Activated CD4-positive, CD25-positive, alpha-beta regulatory T cell (primary cell): Measurements from ENCODE around the gene COL4A1.

ENCODE experiments used
- DNase-seq, 4 experiments: peaks; one replicate each; lab custom pipeline; 2025; lab: John Stamatoyannopoulos, UW

The COL4A1 gene

GRCh38 chr13:110162866-110163658, 143.9 kb downstream of the COL4A1 start:
- no peak for DNase-seq

GRCh38 chr13:110162053-110162452, 144.9 kb downstream of the COL4A1 start:
- DNase-seq: no peak

GRCh38 chr13:110161112-110161882, 145.7 kb downstream of the COL4A1 start:
- DNase-seq: no peak

GRCh38 chr13:110158226-110158625, 148.7 kb downstream of the COL4A1 start:
- no peak for DNase-seq

GRCh38 chr13:110157718-110158117, 149.2 kb downstream of the COL4A1 start:
- no peak for DNase-seq

GRCh38 chr13:110156301-110157049, 150.5 kb downstream of the COL4A1 start:
- no peak for DNase-seq

GRCh38 chr13:110155072-110155471, 151.9 kb downstream of the COL4A1 start:
- DNase-seq: no peak

- no peak for DNase-seq
Observed at GRCh38 chr13:110154410-110154933, 152.5 kb downstream of the COL4A1 start.

- no peak for DNase-seq
Observed at GRCh38 chr13:110152351-110152750, 154.6 kb downstream of the COL4A1 start.

GRCh38 chr13:110151462-110151861, 155.5 kb downstream of the COL4A1 start:
- DNase-seq: no peak

GRCh38 chr13:110150384-110151101, 156.4 kb downstream of the COL4A1 start:
- DNase-seq: no peak

- DNase-seq: no peak
Observed at GRCh38 chr13:110149036-110149435, 157.9 kb downstream of the COL4A1 start.

GRCh38 chr13:110140099-110140498, 166.9 kb downstream of the COL4A1 start:
- DNase-seq: no peak

GRCh38 chr13:110138700-110139036, 168.3 kb downstream of the COL4A1 start:
- no peak for DNase-seq

- peak in 3 of 4 experiments; percentile 3 to 26 (median 14) for DNase-seq
Observed at GRCh38 chr13:110138010-110138699, 168.8 kb downstream of the COL4A1 start.

- DNase-seq: no peak
Observed at GRCh38 chr13:110137680-110138009, 169.3 kb downstream of the COL4A1 start.

GRCh38 chr13:110136660-110137585, 170.0 kb downstream of the COL4A1 start:
- no peak for DNase-seq

GRCh38 chr13:110135977-110136597, 170.9 kb downstream of the COL4A1 start:
- DNase-seq: no peak

- no peak for DNase-seq
Observed at GRCh38 chr13:110134801-110135200, 172.2 kb downstream of the COL4A1 start.
